Cardiac muscle cell (in vitro differentiated cells and primary cell): ENCODE measurements around the gene VEPH1. TPM values are rescaled to one million over a fixed set of nuclear protein-coding genes. Genes with fewer than 3 reads are reported as not detected.
A peak's percentile ranks its signal among the peaks of the same experiment; 100 is the strongest.

Experiments used
- DNase-seq, 2 donors: peaks; one replicate each; pipeline versions ENCODE4 v3.0.0 to v3.0.0-alpha.2; 2010 to 2017; ENCODE audit warnings: low read depth in 1 of 2, low spot score in 1 of 2
- H3K27ac ChIP-seq: fragments of 200-600 bp; sonication (generic); 2 replicates; pipeline ENCODE4 v1.5.1; 2016
- H3K27me3 ChIP-seq: fragments of 200-600 bp; sonication (generic); 2 replicates; pipeline ENCODE4 v1.6.0; 2016; ENCODE audit warnings: control low read depth
- H3K36me3 ChIP-seq: fragments of 200-600 bp; sonication (generic); 2 replicates; pipeline ENCODE4 v1.5.1; 2016; ENCODE audit warnings: control low read depth
- H3K4me1 ChIP-seq: fragments of 200-600 bp; sonication (generic); 2 replicates; pipeline ENCODE4 v1.8.1; 2017; ENCODE audit warnings: low read depth, mild to moderate bottlenecking, mixed run types
- H3K4me3 ChIP-seq: fragments of 200-600 bp; sonication (generic); 2 replicates; pipeline ENCODE4 v1.5.1; 2016; ENCODE audit warnings: mild to moderate bottlenecking
- H3K9me3 ChIP-seq: fragments of 200-600 bp; sonication (generic); 2 replicates; pipeline ENCODE4 v1.5.1; 2017; ENCODE audit warnings: low read depth, mild to moderate bottlenecking, control low read depth
- CTCF ChIP-seq: IDR thresholded peaks from 2 replicates; pipeline ENCODE4 v1.5.1; 2012; ENCODE audit warnings: low read depth, mild to moderate bottlenecking, low read length
- polyA plus RNA-seq: library from polyadenylated mRNA; unstranded; fragments of >200 nt; fragmentation: Nextera tagmentation; extraction: Ambion mirVana; gene quantifications from 2 replicates; pipeline ENCODE4 v1.2.1, GENCODE V29; 2016
- total RNA-seq: library from RNA; depleted of rRNA; stranded (reverse); fragments of >200 nt; gene quantifications from 2 replicates; pipeline ENCODE4 v1.2.3, GENCODE V29; 2016

VEPH1 gene
- total and polyA plus RNA-seq, 2 experiments from 2014 or later: 1.1 to 1.7 TPM

- H3K27ac ChIP-seq: no peak overlapping the region
- H3K4me3 ChIP-seq: no peak overlapping the region
- peaks cover 11% of the 10 kb centered on the region for H3K4me1 ChIP-seq
- no peak for DNase-seq
- H3K9me3 ChIP-seq: no peaks in the 10 kb centered on the region
- no peak for TF ChIP-seq CTCF
- no peaks in the 10 kb centered on the region for H3K27me3 ChIP-seq
- H3K36me3 ChIP-seq: no peaks in the 10 kb centered on the region
Observed at GRCh38 chr3:157491136-157491535, 12.1 kb downstream of the VEPH1 start.

- no peaks in the 10 kb centered on the region for H3K9me3 ChIP-seq
- DNase-seq: no peak
- no peaks in the 10 kb centered on the region for H3K27me3 ChIP-seq
- no peak overlapping the region for H3K4me3 ChIP-seq
- H3K36me3 ChIP-seq: no peaks in the 10 kb centered on the region
- peaks cover 11% of the 10 kb centered on the region for H3K4me1 ChIP-seq
- H3K27ac ChIP-seq: no peak overlapping the region
- no peak for TF ChIP-seq CTCF
Observed at GRCh38 chr3:157488144-157488543, 15.1 kb downstream of the VEPH1 start.

- DNase-seq: peak in 1 of 2 donors; percentile 69
- Histone ChIP-seq H3K9me3 (no peaks in the 10 kb centered on the region), H3K27me3 (no peaks in the 10 kb centered on the region), H3K4me1 (peaks cover 6% of the 10 kb centered on the region), H3K36me3 (no peaks in the 10 kb centered on the region), H3K4me3 (no peak overlapping the region), H3K27ac (no peak overlapping the region)
- TF ChIP-seq CTCF: no peak
Observed at GRCh38 chr3:157487339-157487738, 15.9 kb downstream of the VEPH1 start.

- Histone ChIP-seq H3K27ac (no peak overlapping the region), H3K4me1 (no peaks in the 10 kb centered on the region), H3K36me3 (no peaks in the 10 kb centered on the region), H3K4me3 (no peak overlapping the region), H3K27me3 (no peaks in the 10 kb centered on the region), H3K9me3 (no peaks in the 10 kb centered on the region)
- TF ChIP-seq CTCF: no peak
- no peak for DNase-seq
Observed at GRCh38 chr3:157479464-157480243, 23.6 kb downstream of the VEPH1 start.

- H3K36me3 ChIP-seq: no peaks in the 10 kb centered on the region
- no peaks in the 10 kb centered on the region for H3K9me3 ChIP-seq
- H3K27me3 ChIP-seq: no peaks in the 10 kb centered on the region
- TF ChIP-seq CTCF: no peak
- no peak for DNase-seq
- H3K4me3 ChIP-seq: no peak overlapping the region
- H3K4me1 ChIP-seq: no peaks in the 10 kb centered on the region
- no peak overlapping the region for H3K27ac ChIP-seq
Observed at GRCh38 chr3:157477441-157477840, 25.8 kb downstream of the VEPH1 start.
